ENCODE data around the gene ZMYND12. TPM values are rescaled to one million over a fixed set of nuclear protein-coding genes. Genes with fewer than 3 reads are reported as not detected.

Gene ZMYND12
- total RNA-seq, 1 experiment from 2014 or later, result not detected

DNA sequence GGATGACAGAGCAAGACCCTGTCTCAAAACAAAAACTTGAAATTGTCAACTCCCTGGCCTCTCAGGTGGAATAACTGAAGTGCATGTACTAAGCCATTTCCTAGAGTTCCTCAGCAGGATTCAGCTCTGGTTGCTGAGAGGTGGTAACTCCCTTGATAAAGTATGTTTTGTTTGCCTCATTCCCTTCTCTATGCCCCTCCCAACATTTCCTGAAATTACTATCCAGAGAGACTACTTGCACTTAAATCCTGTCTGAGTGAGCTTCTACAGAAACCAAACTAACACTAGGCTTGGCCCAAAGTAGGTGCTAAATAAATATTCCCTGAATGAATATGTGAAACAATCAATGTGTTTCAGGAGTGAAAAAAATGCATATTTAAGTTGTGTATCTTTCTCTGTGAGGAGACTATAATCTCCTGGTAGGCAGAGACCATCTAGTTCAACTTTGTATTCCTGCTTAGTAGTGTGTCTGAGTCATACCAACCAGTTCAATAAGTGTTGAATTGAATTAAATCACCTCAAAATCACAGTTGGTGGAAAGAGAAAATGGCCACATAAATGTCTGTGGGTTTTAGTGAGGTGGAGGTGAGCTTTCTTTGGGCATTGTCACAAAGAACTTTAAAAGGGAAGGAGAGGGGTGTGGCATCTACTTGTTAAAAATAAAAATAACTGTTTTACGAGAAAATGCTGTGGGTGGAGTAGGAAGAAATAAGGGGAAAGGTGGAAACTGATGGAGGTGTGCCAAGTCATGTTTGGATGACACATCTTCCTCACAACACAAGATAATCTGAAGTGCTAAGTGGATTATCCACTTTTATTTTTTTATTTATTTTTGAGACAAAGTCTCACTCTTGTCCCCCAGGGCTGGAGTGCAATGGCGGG, 62.6 kb downstream of the ZMYND12 start:
- H3K9me3 ChIP-seq (ENCODE audit: low read length), result no peaks in the 10 kb centered on the region
- no peaks in the 10 kb centered on the region for H3K79me2 ChIP-seq (ENCODE audit: low read length)
- intact Hi-C loops (cut with micrococcal nuclease), result loop anchor here (1.0 to 5.0 kb wide), 5 partner anchors 38 to 216 kb away; partner anchors contain the start of gene CCDC30
- peaks cover 26% of the 10 kb centered on the region for H3K4me1 ChIP-seq (ENCODE audit: insufficient read depth, low read length)
- ATAC-seq (peak; percentile 78), DNase-seq (peak; percentile 84)
- H3K27me3 ChIP-seq (ENCODE audit: low read length), result no peaks in the 10 kb centered on the region
- TF ChIP-seq EZH2 (IDR thresholded peaks at IDR 0.05; ENCODE audit: low read length, unreplicated experiment) (no peak), EZH2phosphoT487 (IDR thresholded peaks at IDR 0.05; ENCODE audit: borderline replicate concordance, low read length) (no peak)
- TF ChIP-seq, protein P1, sequence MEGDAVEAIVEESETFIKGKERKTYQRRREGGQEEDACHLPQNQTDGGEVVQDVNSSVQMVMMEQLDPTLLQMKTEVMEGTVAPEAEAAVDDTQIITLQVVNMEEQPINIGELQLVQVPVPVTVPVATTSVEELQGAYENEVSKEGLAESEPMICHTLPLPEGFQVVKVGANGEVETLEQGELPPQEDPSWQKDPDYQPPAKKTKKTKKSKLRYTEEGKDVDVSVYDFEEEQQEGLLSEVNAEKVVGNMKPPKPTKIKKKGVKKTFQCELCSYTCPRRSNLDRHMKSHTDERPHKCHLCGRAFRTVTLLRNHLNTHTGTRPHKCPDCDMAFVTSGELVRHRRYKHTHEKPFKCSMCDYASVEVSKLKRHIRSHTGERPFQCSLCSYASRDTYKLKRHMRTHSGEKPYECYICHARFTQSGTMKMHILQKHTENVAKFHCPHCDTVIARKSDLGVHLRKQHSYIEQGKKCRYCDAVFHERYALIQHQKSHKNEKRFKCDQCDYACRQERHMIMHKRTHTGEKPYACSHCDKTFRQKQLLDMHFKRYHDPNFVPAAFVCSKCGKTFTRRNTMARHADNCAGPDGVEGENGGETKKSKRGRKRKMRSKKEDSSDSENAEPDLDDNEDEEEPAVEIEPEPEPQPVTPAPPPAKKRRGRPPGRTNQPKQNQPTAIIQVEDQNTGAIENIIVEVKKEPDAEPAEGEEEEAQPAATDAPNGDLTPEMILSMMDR (conservative IDR thresholded peaks at IDR 0.05; ENCODE audit: low read depth, low read length), result no peak
- H3K36me3 ChIP-seq (ENCODE audit: low read depth, low read length), result no peaks in the 10 kb centered on the region
- no peak overlapping the region; the same call in 1 of the 2 replicates for H3K9ac ChIP-seq (ENCODE audit: low read length)
- H4K20me1 ChIP-seq (ENCODE audit: low read length), result no peaks in the 10 kb centered on the region
- peak overlapping the region; percentile 21 for H3K4me3 ChIP-seq (ENCODE audit: low read length)
- BruUV-seq (replicated peaks), result TSS peak; percentile 65
- H3K9me2 ChIP-seq (replicated peaks; ENCODE audit: low read length), result no peaks in the 10 kb centered on the region
- peak overlapping the region; percentile 64 for H3K27ac ChIP-seq (ENCODE audit: low read length)
- ChIA-PET POLR2A (ENCODE audit: unreplicated experiment) (interaction anchor here (0.6 to 0.9 kb wide), 3 partner anchors 53 to 289 kb away, joined by 3 to 5 read pairs (median 3); partner anchors contain the start of genes CCDC30 and YBX1), CTCF (no interaction called here)
- H2AFZ ChIP-seq (ENCODE audit: low read length), result no peak overlapping the region
- peak overlapping the region; percentile 72 for H3K4me2 ChIP-seq (ENCODE audit: low read length)
- no peaks in the 10 kb centered on the region for H3F3A ChIP-seq (ENCODE audit: low read length, unreplicated experiment)

DNA sequence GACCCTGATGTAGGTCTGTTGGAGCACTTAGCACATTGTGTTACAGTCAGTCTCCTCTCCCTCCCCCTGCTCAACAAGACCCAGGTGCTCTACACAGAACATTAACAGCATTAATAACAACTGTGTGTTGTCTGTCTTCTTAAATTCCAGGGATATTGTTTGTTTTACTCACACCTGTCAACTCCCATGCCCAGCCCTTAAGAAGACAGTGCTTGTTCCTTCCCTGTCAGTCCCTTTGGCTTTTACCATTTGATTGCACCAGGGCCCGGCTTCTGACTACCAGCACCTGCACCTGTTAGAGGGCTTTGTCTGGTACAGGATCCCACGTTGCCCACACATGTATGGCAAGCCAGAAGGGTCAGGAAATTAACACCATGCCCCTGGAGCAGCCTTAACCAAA, 63.6 kb downstream of the ZMYND12 start:
- no peaks in the 10 kb centered on the region for H3K79me2 ChIP-seq (ENCODE audit: low read length)
- TF ChIP-seq EZH2phosphoT487 (IDR thresholded peaks at IDR 0.05; ENCODE audit: borderline replicate concordance, low read length), result no peak
- no peak for TF ChIP-seq EZH2 (IDR thresholded peaks at IDR 0.05; ENCODE audit: low read length, unreplicated experiment)
- TF ChIP-seq, protein P1 (conservative IDR thresholded peaks at IDR 0.05; ENCODE audit: low read depth, low read length), result no peak
- no peaks in the 10 kb centered on the region for H3F3A ChIP-seq (ENCODE audit: low read length, unreplicated experiment)
- H3K9me3 ChIP-seq (ENCODE audit: low read length), result no peaks in the 10 kb centered on the region
- DNase-seq, result peak; percentile 28
- H3K4me3 ChIP-seq (ENCODE audit: low read length), result no peak overlapping the region
- peaks cover 26% of the 10 kb centered on the region for H3K4me1 ChIP-seq (ENCODE audit: insufficient read depth, low read length)
- H2AFZ ChIP-seq (ENCODE audit: low read length), result no peak overlapping the region
- BruUV-seq (replicated peaks), result no TSS peak
- CTCF ChIA-PET, result no interaction called here
- POLR2A ChIA-PET (ENCODE audit: unreplicated experiment), result no interaction called here
- peak; percentile 50 for ATAC-seq
- H3K27me3 ChIP-seq (ENCODE audit: low read length), result no peaks in the 10 kb centered on the region
- no peak overlapping the region for H3K9ac ChIP-seq (ENCODE audit: low read length)
- intact Hi-C loops (cut with micrococcal nuclease), result loop anchor here (2.0 to 5.0 kb wide), 4 partner anchors 39 to 215 kb away; partner anchors contain the start of gene CCDC30
- peak overlapping the region; percentile 64; the same call in 1 of the 2 replicates for H3K27ac ChIP-seq (ENCODE audit: low read length)
- no peaks in the 10 kb centered on the region for H4K20me1 ChIP-seq (ENCODE audit: low read length)
- no peaks in the 10 kb centered on the region for H3K36me3 ChIP-seq (ENCODE audit: low read depth, low read length)
- H3K4me2 ChIP-seq (ENCODE audit: low read length), result peak overlapping the region; percentile 72
- H3K9me2 ChIP-seq (replicated peaks; ENCODE audit: low read length), result no peaks in the 10 kb centered on the region

GRCh38 chr1:42386051-42386450, 69.8 kb downstream of the ZMYND12 start:
- no peak overlapping the region for H2AFZ ChIP-seq (ENCODE audit: low read length)
- H4K20me1 ChIP-seq (ENCODE audit: low read length), result no peaks in the 10 kb centered on the region
- H3F3A ChIP-seq (ENCODE audit: low read length, unreplicated experiment), result no peaks in the 10 kb centered on the region
- ChIA-PET CTCF (no interaction called here), POLR2A (ENCODE audit: unreplicated experiment) (no interaction called here)
- DNase-seq, result no peak
- TF ChIP-seq EZH2phosphoT487 (IDR thresholded peaks at IDR 0.05; ENCODE audit: borderline replicate concordance, low read length) (no peak), EZH2 (IDR thresholded peaks at IDR 0.05; ENCODE audit: low read length, unreplicated experiment) (no peak)
- TF ChIP-seq, protein P1 (conservative IDR thresholded peaks at IDR 0.05; ENCODE audit: low read depth, low read length), result no peak
- intact Hi-C loops (cut with micrococcal nuclease), result no loop called here
- no peak overlapping the region for H3K4me2 ChIP-seq (ENCODE audit: low read length)
- no peak overlapping the region for H3K27ac ChIP-seq (ENCODE audit: low read length)
- no peak for ATAC-seq
- no peaks in the 10 kb centered on the region for H3K9me3 ChIP-seq (ENCODE audit: low read length)
- no peaks in the 10 kb centered on the region for H3K27me3 ChIP-seq (ENCODE audit: low read length)
- no TSS peak for BruUV-seq (replicated peaks)
- H3K9me2 ChIP-seq (replicated peaks; ENCODE audit: low read length), result no peaks in the 10 kb centered on the region
- no peaks in the 10 kb centered on the region for H3K79me2 ChIP-seq (ENCODE audit: low read length)
- H3K4me3 ChIP-seq (ENCODE audit: low read length), result no peak overlapping the region
- H3K9ac ChIP-seq (ENCODE audit: low read length), result no peak overlapping the region
- H3K4me1 ChIP-seq (ENCODE audit: insufficient read depth, low read length), result peaks cover 11% of the 10 kb centered on the region
- no peaks in the 10 kb centered on the region for H3K36me3 ChIP-seq (ENCODE audit: low read depth, low read length)
